H1 (cell line): ENCODE results near the gene DDX60. TPM values are rescaled to one million over a fixed set of nuclear protein-coding genes. Genes with fewer than 3 reads are reported as not detected.

Experiments
- MAFK ChIP-seq: IDR thresholded peaks from 2 replicates; pipeline ENCODE4 v1.6.1; 2012; ENCODE audit warnings: low read depth, mild to moderate bottlenecking, improper control_type of control experiment, low read length
- RAD21 ChIP-seq, 2 experiments: IDR thresholded peaks in 1 of 2; conservative IDR thresholded peaks in 1 of 2; 2 replicates each; pipeline ENCODE4 v1.6.1; 2011; ENCODE audit warnings: low read depth in 2 of 2, low read length in 2 of 2, improper control_type of control experiment in 1 of 2, inconsistent platforms in 1 of 2, mild to moderate bottlenecking in 1 of 2, moderate library complexity in 1 of 2
- RFX5 ChIP-seq: IDR thresholded peaks from 2 replicates; pipeline ENCODE4 v1.6.1; 2011; ENCODE audit warnings: low read depth, low read length, improper control_type of control experiment, borderline replicate concordance
- SAP30 ChIP-seq: fragments of 300-600 bp; sonication (generic); IDR thresholded peaks from 2 replicates; pipeline ENCODE4 v1.7.1; 2012; ENCODE audit warnings: low read length, moderate library complexity, mild to moderate bottlenecking, inconsistent platforms; ENCODE audit not compliant: insufficient read depth, insufficient replicate concordance
- TCF12 ChIP-seq: IDR thresholded peaks from 2 replicates; pipeline ENCODE4 v1.6.1; 2011; ENCODE audit warnings: low read depth, mild to moderate bottlenecking, low read length
- polyA plus RNA-seq, 7 experiments: library from polyadenylated mRNA; depleted of rRNA in 3 of 7; stranded (reverse) in 5 of 7; unstranded in 2 of 7; fragments of >200 nt in 5 of 7; fragments of 200-250 nt in 2 of 7; gene quantifications; 1 replicate in 5 of 7; 2 replicates in 1 of 7; 4 replicates in 1 of 7; pipeline versions ENCODE4 v1.2.1 to v1.2.3, GENCODE V29; 2011 to 2013; ENCODE audit warnings: missing spikeins in 2 of 7, mixed read lengths in 2 of 7
- total RNA-seq: library from RNA; stranded (reverse); fragmentation: NEBNext Ultra II Directional; extraction: Animal tissue kit (Norgen Biotek cat#: 25700); gene quantifications from 2 replicates; pipeline ENCODE4 v1.2.1, GENCODE V29; 2021
- TF ChIP-seq, protein P1 (sequence below): fragments of 300-600 bp; sonication (generic); IDR thresholded peaks from 2 replicates; pipeline ENCODE4 v1.7.1; 2012; ENCODE audit warnings: low read length, moderate library complexity, mild to moderate bottlenecking, inconsistent platforms; ENCODE audit not compliant: insufficient replicate concordance

DDX60 gene
- total and polyA plus RNA-seq, 2 of the 8 experiments (the other 6 are each of a cell fraction or from before 2014, with no cell fraction given): 1.00 to 1.6 TPM

DNA sequence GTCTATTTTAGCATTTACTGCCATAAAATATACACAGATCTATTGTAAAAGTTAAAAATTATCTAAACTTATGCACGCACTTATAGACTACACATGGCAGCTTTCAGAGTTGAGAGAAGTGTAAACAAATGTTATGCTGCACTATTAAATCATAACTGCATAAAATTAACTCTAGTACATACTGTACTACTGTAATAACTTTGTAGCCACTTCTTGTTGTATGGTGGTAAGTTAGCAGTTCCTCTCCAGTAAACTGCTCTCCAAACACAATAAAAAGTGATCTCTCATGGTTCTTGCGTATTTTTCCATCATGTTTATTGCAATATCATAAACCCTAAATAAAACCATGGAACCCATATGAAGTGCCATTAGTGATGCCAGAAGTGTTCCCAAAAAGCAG, 9.6 kb downstream of the DDX60 start (continued):
- TF ChIP-seq, protein P1, sequence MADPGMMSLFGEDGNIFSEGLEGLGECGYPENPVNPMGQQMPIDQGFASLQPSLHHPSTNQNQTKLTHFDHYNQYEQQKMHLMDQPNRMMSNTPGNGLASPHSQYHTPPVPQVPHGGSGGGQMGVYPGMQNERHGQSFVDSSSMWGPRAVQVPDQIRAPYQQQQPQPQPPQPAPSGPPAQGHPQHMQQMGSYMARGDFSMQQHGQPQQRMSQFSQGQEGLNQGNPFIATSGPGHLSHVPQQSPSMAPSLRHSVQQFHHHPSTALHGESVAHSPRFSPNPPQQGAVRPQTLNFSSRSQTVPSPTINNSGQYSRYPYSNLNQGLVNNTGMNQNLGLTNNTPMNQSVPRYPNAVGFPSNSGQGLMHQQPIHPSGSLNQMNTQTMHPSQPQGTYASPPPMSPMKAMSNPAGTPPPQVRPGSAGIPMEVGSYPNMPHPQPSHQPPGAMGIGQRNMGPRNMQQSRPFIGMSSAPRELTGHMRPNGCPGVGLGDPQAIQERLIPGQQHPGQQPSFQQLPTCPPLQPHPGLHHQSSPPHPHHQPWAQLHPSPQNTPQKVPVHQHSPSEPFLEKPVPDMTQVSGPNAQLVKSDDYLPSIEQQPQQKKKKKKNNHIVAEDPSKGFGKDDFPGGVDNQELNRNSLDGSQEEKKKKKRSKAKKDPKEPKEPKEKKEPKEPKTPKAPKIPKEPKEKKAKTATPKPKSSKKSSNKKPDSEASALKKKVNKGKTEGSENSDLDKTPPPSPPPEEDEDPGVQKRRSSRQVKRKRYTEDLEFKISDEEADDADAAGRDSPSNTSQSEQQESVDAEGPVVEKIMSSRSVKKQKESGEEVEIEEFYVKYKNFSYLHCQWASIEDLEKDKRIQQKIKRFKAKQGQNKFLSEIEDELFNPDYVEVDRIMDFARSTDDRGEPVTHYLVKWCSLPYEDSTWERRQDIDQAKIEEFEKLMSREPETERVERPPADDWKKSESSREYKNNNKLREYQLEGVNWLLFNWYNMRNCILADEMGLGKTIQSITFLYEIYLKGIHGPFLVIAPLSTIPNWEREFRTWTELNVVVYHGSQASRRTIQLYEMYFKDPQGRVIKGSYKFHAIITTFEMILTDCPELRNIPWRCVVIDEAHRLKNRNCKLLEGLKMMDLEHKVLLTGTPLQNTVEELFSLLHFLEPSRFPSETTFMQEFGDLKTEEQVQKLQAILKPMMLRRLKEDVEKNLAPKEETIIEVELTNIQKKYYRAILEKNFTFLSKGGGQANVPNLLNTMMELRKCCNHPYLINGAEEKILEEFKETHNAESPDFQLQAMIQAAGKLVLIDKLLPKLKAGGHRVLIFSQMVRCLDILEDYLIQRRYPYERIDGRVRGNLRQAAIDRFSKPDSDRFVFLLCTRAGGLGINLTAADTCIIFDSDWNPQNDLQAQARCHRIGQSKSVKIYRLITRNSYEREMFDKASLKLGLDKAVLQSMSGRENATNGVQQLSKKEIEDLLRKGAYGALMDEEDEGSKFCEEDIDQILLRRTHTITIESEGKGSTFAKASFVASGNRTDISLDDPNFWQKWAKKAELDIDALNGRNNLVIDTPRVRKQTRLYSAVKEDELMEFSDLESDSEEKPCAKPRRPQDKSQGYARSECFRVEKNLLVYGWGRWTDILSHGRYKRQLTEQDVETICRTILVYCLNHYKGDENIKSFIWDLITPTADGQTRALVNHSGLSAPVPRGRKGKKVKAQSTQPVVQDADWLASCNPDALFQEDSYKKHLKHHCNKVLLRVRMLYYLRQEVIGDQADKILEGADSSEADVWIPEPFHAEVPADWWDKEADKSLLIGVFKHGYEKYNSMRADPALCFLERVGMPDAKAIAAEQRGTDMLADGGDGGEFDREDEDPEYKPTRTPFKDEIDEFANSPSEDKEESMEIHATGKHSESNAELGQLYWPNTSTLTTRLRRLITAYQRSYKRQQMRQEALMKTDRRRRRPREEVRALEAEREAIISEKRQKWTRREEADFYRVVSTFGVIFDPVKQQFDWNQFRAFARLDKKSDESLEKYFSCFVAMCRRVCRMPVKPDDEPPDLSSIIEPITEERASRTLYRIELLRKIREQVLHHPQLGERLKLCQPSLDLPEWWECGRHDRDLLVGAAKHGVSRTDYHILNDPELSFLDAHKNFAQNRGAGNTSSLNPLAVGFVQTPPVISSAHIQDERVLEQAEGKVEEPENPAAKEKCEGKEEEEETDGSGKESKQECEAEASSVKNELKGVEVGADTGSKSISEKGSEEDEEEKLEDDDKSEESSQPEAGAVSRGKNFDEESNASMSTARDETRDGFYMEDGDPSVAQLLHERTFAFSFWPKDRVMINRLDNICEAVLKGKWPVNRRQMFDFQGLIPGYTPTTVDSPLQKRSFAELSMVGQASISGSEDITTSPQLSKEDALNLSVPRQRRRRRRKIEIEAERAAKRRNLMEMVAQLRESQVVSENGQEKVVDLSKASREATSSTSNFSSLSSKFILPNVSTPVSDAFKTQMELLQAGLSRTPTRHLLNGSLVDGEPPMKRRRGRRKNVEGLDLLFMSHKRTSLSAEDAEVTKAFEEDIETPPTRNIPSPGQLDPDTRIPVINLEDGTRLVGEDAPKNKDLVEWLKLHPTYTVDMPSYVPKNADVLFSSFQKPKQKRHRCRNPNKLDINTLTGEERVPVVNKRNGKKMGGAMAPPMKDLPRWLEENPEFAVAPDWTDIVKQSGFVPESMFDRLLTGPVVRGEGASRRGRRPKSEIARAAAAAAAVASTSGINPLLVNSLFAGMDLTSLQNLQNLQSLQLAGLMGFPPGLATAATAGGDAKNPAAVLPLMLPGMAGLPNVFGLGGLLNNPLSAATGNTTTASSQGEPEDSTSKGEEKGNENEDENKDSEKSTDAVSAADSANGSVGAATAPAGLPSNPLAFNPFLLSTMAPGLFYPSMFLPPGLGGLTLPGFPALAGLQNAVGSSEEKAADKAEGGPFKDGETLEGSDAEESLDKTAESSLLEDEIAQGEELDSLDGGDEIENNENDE: no peak
- no peak for TF ChIP-seq TCF12
- no peak for TF ChIP-seq SAP30
- no peak for TF ChIP-seq RAD21 (IDR thresholded peaks at IDR 0.05 in 1 of 2, conservative IDR thresholded peaks at IDR 0.05 in 1 of 2; ENCODE audit: low read depth in 2 of 2, low read length in 2 of 2)
- TF ChIP-seq RFX5: no peak
- no peak for TF ChIP-seq MAFK
